A673 (cell line): ENCODE measurements around the gene XPOT.

ENCODE experiments used
- EZH2 ChIP-seq: fragments of 200-600 bp; sonication (generic); IDR thresholded peaks from 2 replicates; pipeline ENCODE4 v1.6.1; 2017; ENCODE audit warnings: borderline replicate concordance, low read depth, mild to moderate bottlenecking, mixed read lengths, antibody characterized with exemption, low read length; ENCODE audit not compliant: poor library complexity, severe bottlenecking
- TF ChIP-seq, protein P1 (sequence below): fragments of 300-800, 200-600 bp; sonication (generic); conservative IDR thresholded peaks from 2 replicates; pipeline ENCODE4 v1.5.1; 2017; ENCODE audit warnings: low read depth, mild to moderate bottlenecking, antibody characterized with exemption, low read length, moderate library complexity, mixed read lengths

DNA sequence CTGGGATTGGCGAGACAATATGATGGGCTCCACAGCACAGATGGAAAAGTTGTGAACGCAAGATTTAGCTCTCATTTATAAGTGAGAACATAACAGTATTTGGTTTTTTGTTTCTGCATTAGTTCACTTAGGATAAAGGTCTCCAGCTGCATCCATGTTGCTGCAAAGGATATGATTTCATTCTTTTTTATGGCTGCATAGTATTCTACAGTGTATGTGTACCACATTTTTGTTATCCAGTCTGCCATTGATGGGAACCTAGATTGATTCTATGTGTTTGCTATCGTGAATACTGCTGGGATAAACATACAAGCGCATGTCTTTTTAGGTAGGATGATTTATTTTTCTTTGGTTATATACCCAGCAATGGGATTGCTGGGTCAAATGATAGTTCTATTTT lies 71.3 kb downstream of the XPOT start:
- TF ChIP-seq, protein P1, sequence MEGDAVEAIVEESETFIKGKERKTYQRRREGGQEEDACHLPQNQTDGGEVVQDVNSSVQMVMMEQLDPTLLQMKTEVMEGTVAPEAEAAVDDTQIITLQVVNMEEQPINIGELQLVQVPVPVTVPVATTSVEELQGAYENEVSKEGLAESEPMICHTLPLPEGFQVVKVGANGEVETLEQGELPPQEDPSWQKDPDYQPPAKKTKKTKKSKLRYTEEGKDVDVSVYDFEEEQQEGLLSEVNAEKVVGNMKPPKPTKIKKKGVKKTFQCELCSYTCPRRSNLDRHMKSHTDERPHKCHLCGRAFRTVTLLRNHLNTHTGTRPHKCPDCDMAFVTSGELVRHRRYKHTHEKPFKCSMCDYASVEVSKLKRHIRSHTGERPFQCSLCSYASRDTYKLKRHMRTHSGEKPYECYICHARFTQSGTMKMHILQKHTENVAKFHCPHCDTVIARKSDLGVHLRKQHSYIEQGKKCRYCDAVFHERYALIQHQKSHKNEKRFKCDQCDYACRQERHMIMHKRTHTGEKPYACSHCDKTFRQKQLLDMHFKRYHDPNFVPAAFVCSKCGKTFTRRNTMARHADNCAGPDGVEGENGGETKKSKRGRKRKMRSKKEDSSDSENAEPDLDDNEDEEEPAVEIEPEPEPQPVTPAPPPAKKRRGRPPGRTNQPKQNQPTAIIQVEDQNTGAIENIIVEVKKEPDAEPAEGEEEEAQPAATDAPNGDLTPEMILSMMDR: no peak
- no peak for TF ChIP-seq EZH2
